Keratinocyte (primary cell): Measurements from ENCODE around the gene PDIA2. TPM values are rescaled to one million over a fixed set of nuclear protein-coding genes. Genes with fewer than 3 reads are reported as not detected.

Source experiments
- DNase-seq: peaks from one replicate; pipeline ENCODE4 v3.0.0-alpha.2; 2011; ENCODE audit warnings: low read depth, missing footprints, low spot score
- FAIRE-seq: peaks from 2 replicates; lab custom pipeline; 2011; peaks lifted over from hg19 to GRCh38; lab: Jason Lieb, UNC
- H2AFZ ChIP-seq: 2 replicates; pipeline ENCODE4 v1.6.0; 2012; ENCODE audit warnings: low read length, control low read depth, inconsistent platforms; ENCODE audit not compliant: control insufficient read depth
- H3K27ac ChIP-seq: 2 replicates; pipeline ENCODE4 v1.5.1; 2011; ENCODE audit warnings: low read length; ENCODE audit not compliant: control insufficient read depth, insufficient read depth
- H3K27me3 ChIP-seq: 3 replicates; pipeline ENCODE4 v1.6.0; 2011; ENCODE audit warnings: low read length; ENCODE audit not compliant: control insufficient read depth, insufficient read depth; ENCODE audit errors: extremely low read depth
- H3K36me3 ChIP-seq, 2 experiments: 2 replicates in 1 of 2; 3 replicates in 1 of 2; pipeline ENCODE4 v1.5.1; 2011; ENCODE audit warnings: low read length in 2 of 2, mild to moderate bottlenecking in 1 of 2; ENCODE audit not compliant: control insufficient read depth in 2 of 2, insufficient read depth in 2 of 2; ENCODE audit errors: extremely low read depth in 1 of 2
- H3K4me1 ChIP-seq: 3 replicates; pipeline ENCODE4 v1.5.1; 2011; ENCODE audit warnings: low read length; ENCODE audit not compliant: control insufficient read depth, insufficient read depth; ENCODE audit errors: extremely low read depth
- H3K4me2 ChIP-seq: 3 replicates; pipeline ENCODE4 v1.6.0; 2011; ENCODE audit warnings: low read depth, low read length; ENCODE audit not compliant: control insufficient read depth, insufficient read depth; ENCODE audit errors: extremely low read depth
- H3K4me3 ChIP-seq, 3 experiments: fragments of 200-600 bp in 1 of 3; sonication (generic) in 1 of 3; 2 replicates in 2 of 3; 3 replicates in 1 of 3; pipeline ENCODE4 v1.5.1; 2011 to 2016; ENCODE audit warnings: low read length in 3 of 3, mild to moderate bottlenecking in 3 of 3, control low read depth in 2 of 3, inconsistent platforms in 1 of 3, low read depth in 1 of 3, mixed read lengths in 1 of 3, mixed run types in 1 of 3, moderate library complexity in 1 of 3; ENCODE audit not compliant: control insufficient read depth in 2 of 3, insufficient read depth in 2 of 3; ENCODE audit errors: extremely low read depth in 1 of 3
- H3K79me2 ChIP-seq: 2 replicates; pipeline ENCODE4 v1.6.0; 2012; ENCODE audit warnings: low read length; ENCODE audit not compliant: control insufficient read depth, insufficient read depth
- H3K9ac ChIP-seq: 3 replicates; pipeline ENCODE4 v1.6.0; 2011; ENCODE audit warnings: low read length; ENCODE audit not compliant: control insufficient read depth, insufficient read depth; ENCODE audit errors: extremely low read depth
- H3K9me1 ChIP-seq: 3 replicates; pipeline ENCODE4 v1.6.0; 2011; ENCODE audit warnings: low read length; ENCODE audit not compliant: control insufficient read depth, insufficient read depth; ENCODE audit errors: extremely low read depth
- H3K9me3 ChIP-seq: 2 replicates; pipeline ENCODE4 v1.5.1; 2012; ENCODE audit warnings: low read depth, low read length; ENCODE audit not compliant: control insufficient read depth
- H4K20me1 ChIP-seq: 3 replicates; pipeline ENCODE4 v1.6.0; 2011; ENCODE audit warnings: low read length; ENCODE audit not compliant: control insufficient read depth, insufficient read depth; ENCODE audit errors: extremely low read depth
- CTCF ChIP-seq, 3 experiments: IDR thresholded peaks in 1 of 3; conservative IDR thresholded peaks in 1 of 3; optimal IDR thresholded peaks in 1 of 3; 2 replicates in 2 of 3; 3 replicates in 1 of 3; pipeline versions ENCODE3 to v1.5.1; 2011; ENCODE audit warnings: low read length in 3 of 3, mild to moderate bottlenecking in 3 of 3, moderate library complexity in 2 of 3, control low read depth in 1 of 3, inconsistent platforms in 1 of 3; ENCODE audit not compliant: insufficient read depth in 2 of 3; ENCODE audit errors: extremely low read depth in 1 of 3
- EZH2 ChIP-seq: IDR thresholded peaks from one replicate; pipeline ENCODE4 v1.6.1; 2012; ENCODE audit warnings: inconsistent platforms, mild to moderate bottlenecking, low read length, moderate library complexity
- dilution Hi-C: fragments of 300-500 bp; cut with MboI; formaldehyde crosslinking; loops from one replicate; pipeline ENCODE4 v1.7.0; 2020; ENCODE audit warnings: low sequenced_read_pairs; ENCODE audit not compliant: extremely low pct_ligation_motif_present
- polyA plus RNA-seq, 5 experiments: library from polyadenylated mRNA; depleted of rRNA in 3 of 5; stranded (reverse) in 3 of 5; stranded (forward) in 1 of 5; unstranded in 1 of 5; fragments of >200 nt; gene quantifications; 1 replicate in 1 of 5; 2 replicates in 3 of 5; 3 replicates in 1 of 5; pipeline versions ENCODE4 v1.2.1 to v1.2.3, GENCODE V29; 2011 to 2012; ENCODE audit warnings: missing spikeins in 2 of 5, low read depth in 1 of 5, low replicate concordance in 1 of 5

The PDIA2 gene
- polyA plus RNA-seq, 1 donor (not counting 4 experiments of a cell fraction or from before 2014, with no cell fraction given) = 0.42 TPM

DNA sequence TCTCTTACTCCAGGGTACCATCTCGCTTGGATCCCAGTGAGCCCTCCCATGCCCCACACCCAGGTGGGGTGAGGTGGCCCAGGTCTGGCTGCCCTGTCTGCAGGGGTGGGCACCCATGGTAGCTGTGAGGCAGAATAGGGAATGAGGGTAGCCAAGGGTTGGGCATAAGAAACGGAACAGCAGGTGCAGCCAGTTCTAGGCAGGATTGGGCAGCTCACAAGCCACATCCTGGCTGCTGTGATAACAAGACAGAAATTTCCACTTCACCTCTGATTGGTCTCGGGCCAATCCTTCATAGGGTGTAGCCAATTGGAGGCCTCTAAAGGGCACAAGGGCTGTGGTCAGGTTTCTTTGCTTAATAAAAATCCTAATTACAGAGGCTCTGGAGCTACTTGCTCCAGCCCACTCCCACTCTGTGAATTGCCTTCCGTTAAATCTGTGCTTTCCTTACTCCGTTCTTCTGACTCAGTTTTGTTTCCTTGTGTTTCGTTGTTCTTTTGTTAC lies 4.0 kb upstream of the PDIA2 start:
- Histone ChIP-seq H3K27me3 (peaks cover 71% of the 10 kb centered on the region), H4K20me1 (no peaks in the 10 kb centered on the region), H3K4me3 (no peak overlapping the region), H2AFZ (no peak overlapping the region), H3K27ac (no peak overlapping the region), H3K79me2 (no peaks in the 10 kb centered on the region), H3K4me2 (no peak overlapping the region), H3K4me1 (no peaks in the 10 kb centered on the region), H3K9ac (no peak overlapping the region), H3K9me3 (no peaks in the 10 kb centered on the region), H3K9me1 (no peaks in the 10 kb centered on the region), H3K36me3 (no peaks in the 10 kb centered on the region)
- TF ChIP-seq EZH2 = peak; percentile 20
- TF ChIP-seq CTCF (optimal IDR thresholded peaks at IDR 0.05 in 1 of 3, IDR thresholded peaks at IDR 0.05 in 1 of 3, conservative IDR thresholded peaks at IDR 0.05 in 1 of 3; ENCODE audit: extremely low read depth in 1 of 3, insufficient read depth in 2 of 3, low read length in 3 of 3) = no peak
- DNase-seq = no peak
- FAIRE-seq = peak; percentile 78
- dilution Hi-C loops = no loop called here

DNA sequence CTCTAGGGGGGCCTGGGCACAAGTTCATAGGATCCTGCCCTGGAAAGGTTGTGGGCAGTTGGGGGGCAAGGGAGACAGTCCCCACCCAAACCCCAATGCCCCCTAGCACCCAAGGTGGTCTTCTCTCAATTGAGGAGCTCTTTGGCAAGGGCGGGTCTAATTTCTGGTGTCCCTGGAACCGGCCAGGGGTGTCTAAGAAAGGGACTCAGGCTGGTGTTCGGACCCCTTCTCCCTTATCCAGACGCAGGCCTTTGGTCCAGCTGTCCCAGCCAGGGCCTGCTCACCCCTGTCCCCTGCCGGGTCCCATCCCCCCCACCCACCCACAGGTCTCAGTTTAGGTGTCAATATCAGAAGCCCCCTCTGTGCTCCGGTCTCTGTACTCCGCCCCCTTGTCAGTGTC lies 3.4 kb upstream of the PDIA2 start:
- no peaks in the 10 kb centered on the region for H3K9me3 ChIP-seq
- no peak for FAIRE-seq

More for the DNA sequence above, 3.4 kb upstream of the PDIA2 start:
- no peaks in the 10 kb centered on the region for H3K4me1 ChIP-seq
- H3K27ac ChIP-seq = no peak overlapping the region
- no peak for DNase-seq
- no peaks in the 10 kb centered on the region for H3K9me1 ChIP-seq
- no peaks in the 10 kb centered on the region for H3K36me3 ChIP-seq
- no peaks in the 10 kb centered on the region for H3K79me2 ChIP-seq
- no peaks in the 10 kb centered on the region for H4K20me1 ChIP-seq
- H3K4me3 ChIP-seq = no peak overlapping the region
- no peak overlapping the region for H3K4me2 ChIP-seq
- peaks cover 65% of the 10 kb centered on the region for H3K27me3 ChIP-seq
- no peak overlapping the region for H2AFZ ChIP-seq
- no peak for TF ChIP-seq EZH2
- no peak for TF ChIP-seq CTCF (optimal IDR thresholded peaks at IDR 0.05 in 1 of 3, IDR thresholded peaks at IDR 0.05 in 1 of 3, conservative IDR thresholded peaks at IDR 0.05 in 1 of 3; ENCODE audit: extremely low read depth in 1 of 3, insufficient read depth in 2 of 3, low read length in 3 of 3)
- dilution Hi-C loops = no loop called here
- H3K9ac ChIP-seq = no peak overlapping the region
